OCI-LY7 (cell line): ENCODE data around the gene DCUN1D5. TPM values are rescaled to one million over a fixed set of nuclear protein-coding genes. Genes with fewer than 3 reads are reported as not detected.
A peak's percentile ranks its signal among the peaks of the same experiment; 100 is the strongest.

ENCODE experiments used
- Bru-seq: library from RNA; stranded (reverse); fragments of 400-500 nt; gene quantifications from one replicate; lab custom pipeline; 2021; lab: Mats Ljungman, UMichigan
- BruChase-seq, 2 experiments: library from RNA; stranded (reverse); fragments of 400-500 nt; gene quantifications; one replicate each; lab custom pipeline; 2021; lab: Mats Ljungman, UMichigan
- BruUV-seq: library from RNA; stranded (reverse); fragments of 400-500 nt; replicated peaks from 2 replicates; lab custom pipeline; 2021; lab: Mats Ljungman, UMichigan
- CTCF ChIA-PET: fragments of 300-600 bp; sonication (Branson Sonifier 250); formaldehyde crosslinking; loops from one replicate; lab custom pipeline; 2022; ENCODE audit warnings: antibody characterized with exemption; ENCODE audit not compliant: unreplicated experiment; lab: Charles Lee
- POLR2A ChIA-PET: fragments of 300-600 bp; sonication (Branson Sonifier 250); formaldehyde crosslinking; loops from one replicate; lab custom pipeline; 2022; ENCODE audit warnings: antibody characterized with exemption; lab: Charles Lee
- DNase-seq: peaks from one replicate; pipeline ENCODE4 v3.0.0-alpha.2; 2015; ENCODE audit warnings: low spot score
- H2AFZ ChIP-seq: fragments of 200-600 bp; sonication (generic), shearing (Covaris generic); 2 replicates; pipeline ENCODE4 v1.6.1; 2014; ENCODE audit warnings: mild to moderate bottlenecking, antibody characterized with exemption, low read length, moderate library complexity
- H3K27ac ChIP-seq: fragments of 200-600 bp; sonication (generic); 2 replicates; pipeline ENCODE4 v1.5.1; 2014; ENCODE audit warnings: mixed run types, low read depth, mild to moderate bottlenecking, moderate library complexity, low read length, inconsistent platforms; ENCODE audit not compliant: poor library complexity, severe bottlenecking
- H3K36me3 ChIP-seq: fragments of 200-600 bp; sonication (generic); 2 replicates; pipeline ENCODE4 v1.6.1; 2014; ENCODE audit warnings: mild to moderate bottlenecking, antibody characterized with exemption, low read length, moderate library complexity, mixed read lengths; ENCODE audit not compliant: insufficient read depth
- H3K4me1 ChIP-seq: fragments of 200-600 bp; sonication (generic); 2 replicates; pipeline ENCODE4 v1.5.1; 2014; ENCODE audit warnings: mild to moderate bottlenecking, low read length; ENCODE audit not compliant: insufficient read depth, poor library complexity, severe bottlenecking
- H3K4me2 ChIP-seq: fragments of 200-600 bp; sonication (generic); 2 replicates; pipeline ENCODE4 v1.6.1; 2014; ENCODE audit warnings: mild to moderate bottlenecking, low read length
- H3K4me3 ChIP-seq: fragments of 200-600 bp; sonication (generic); 2 replicates; pipeline ENCODE4 v1.5.1; 2014; ENCODE audit warnings: mild to moderate bottlenecking, low read depth, low read length; ENCODE audit not compliant: poor library complexity, severe bottlenecking
- H3K79me2 ChIP-seq: fragments of 200-600 bp; sonication (generic); 2 replicates; pipeline ENCODE4 v1.6.1; 2016; ENCODE audit warnings: low read depth, mild to moderate bottlenecking, low read length, moderate library complexity, mixed read lengths; ENCODE audit not compliant: insufficient read depth
- H3K9me2 ChIP-seq: fragments of 200-600 bp; sonication (generic); 2 replicates; pipeline ENCODE4 v1.6.1; 2016; ENCODE audit warnings: mild to moderate bottlenecking, low read length, mixed read lengths; ENCODE audit not compliant: insufficient read depth
- H3K9me3 ChIP-seq: fragments of 200-600 bp; sonication (generic); 2 replicates; pipeline ENCODE4 v1.6.1; 2014; ENCODE audit warnings: mild to moderate bottlenecking, mixed run types, low read length, mixed read lengths
- H4K20me1 ChIP-seq: fragments of 200-600 bp; sonication (generic); 2 replicates; pipeline ENCODE4 v1.6.1; 2014; ENCODE audit warnings: mild to moderate bottlenecking, antibody characterized with exemption, low read length, moderate library complexity, mixed read lengths; ENCODE audit not compliant: insufficient read depth
- CTCF ChIP-seq: fragments of 200-600 bp; sonication (generic); conservative IDR thresholded peaks from 2 replicates; pipeline ENCODE4 v1.5.1; 2014; ENCODE audit warnings: mild to moderate bottlenecking, antibody characterized with exemption, low read length, moderate library complexity, mixed read lengths
- EZH2phosphoT487 ChIP-seq: fragments of 200-600 bp; sonication (generic); IDR thresholded peaks from 2 replicates; pipeline ENCODE4 v1.6.1; 2018; ENCODE audit warnings: low read depth, borderline replicate concordance, mild to moderate bottlenecking, mixed run types, antibody characterized with exemption, low read length, moderate library complexity, mixed read lengths
- intact Hi-C: fragments of 100-400 bp; cut with micrococcal nuclease; formaldehyde crosslinking; loops from one replicate; pipeline ENCODE4 v1.10.0; 2022; ENCODE audit not compliant: unreplicated experiment
- long read RNA-seq: library from polyadenylated mRNA; stranded (forward); transcript quantifications from one replicate; pipeline ENCODE4 v2.0.0, GENCODE V29; 2022
- total RNA-seq, 2 experiments: library from RNA; depleted of rRNA in 1 of 2; stranded (reverse); fragments of >200 nt in 1 of 2; shearing (Covaris generic) in 1 of 2; gene quantifications; 2 replicates each; pipeline ENCODE4 v1.2.3, GENCODE V29; 2014 to 2022

The DCUN1D5 gene
- total RNA-seq (2014; rRNA removed; shearing (Covaris generic)) (70.4 and 73.9 TPM in 2 replicates), total RNA-seq (2022) (46.4 TPM in 2 replicates), Bru-seq, nascent RNA (percentile 92 among the genes with signal in this experiment), BruChase-seq, experiment 1, labeled RNA remaining after a 6-hour chase (percentile 79 among the genes with signal in this experiment), BruChase-seq, experiment 2, labeled RNA remaining after a 2-hour chase (percentile 87 among the genes with signal in this experiment)
- long read RNA-seq, transcript DCUN1D5-201 (8 exons, 1,337 nt) = major isoform, 87 of 107 reads
- long read RNA-seq, partial matches to known transcripts = 3 of 107 reads
- long read RNA-seq, other reads (novel, unspliced or antisense) = 17 of 107 reads

- H3K4me2 ChIP-seq = peak within 1 kb of the TSS; percentile 84
- peaks cover 13% of the 10 kb centered on the region; the same call in 1 of the 2 replicates for H4K20me1 ChIP-seq
- peaks cover 30% of the 10 kb centered on the region for H3K4me1 ChIP-seq
- H3K36me3 ChIP-seq = peaks cover 24% of the 10 kb centered on the region
- TF ChIP-seq EZH2phosphoT487 (no peak), CTCF (no peak)
- no TSS peak for BruUV-seq
- H3K27ac ChIP-seq = peak within 1 kb of the TSS; percentile 55
- DNase-seq = peak; percentile 95
- intact Hi-C loops = loop anchor here (2.0 kb wide), 1 partner anchor 17 kb away; the partner anchor contains the start of gene DYNC2H1
- CTCF ChIA-PET = interaction anchor here (0.6 to 1.2 kb wide), 3 partner anchors 13 to 21 kb away, joined by 3 to 6 read pairs (median 5); partner anchors contain the start of gene DYNC2H1
- H3K9me3 ChIP-seq = no peaks in the 10 kb centered on the region
- POLR2A ChIA-PET = interaction anchor here (0.5 to 2.7 kb wide), 8 partner anchors 8 to 1308 kb away, joined by 3 to 35 read pairs (median 6); partner anchors contain the start of gene DYNC2H1
- peak within 1 kb of the TSS; percentile 75 for H2AFZ ChIP-seq
- peaks cover 46% of the 10 kb centered on the region for H3K79me2 ChIP-seq
- H3K9me2 ChIP-seq = no peaks in the 10 kb centered on the region
- H3K4me3 ChIP-seq = peak within 1 kb of the TSS; percentile 95
Measured at GRCh38 chr11:103091801-103092524, at the start of gene DCUN1D5. DCUN1D5 (minus strand) TSS chr11:103092160; CDS start chr11:103091872, 288 bp downstream.

- POLR2A ChIA-PET = interaction anchor here (0.7 to 0.8 kb wide), 2 partner anchors 24 to 35 kb away, joined by 3 to 7 read pairs; no protein-coding TSS in a partner anchor
Measured at GRCh38 chr11:103125462-103125861, 33.5 kb upstream of the DCUN1D5 start.

More at GRCh38 chr11:103125462-103125861, 33.5 kb upstream of the DCUN1D5 start:
- TF ChIP-seq CTCF (no peak), EZH2phosphoT487 (no peak)
- DNase-seq = no peak
- H3K9me2 ChIP-seq = no peaks in the 10 kb centered on the region
- H2AFZ ChIP-seq = no peak overlapping the region
- no TSS peak for BruUV-seq
- no peaks in the 10 kb centered on the region for H3K4me1 ChIP-seq
- intact Hi-C loops = no loop called here
- CTCF ChIA-PET = no interaction called here
- no peaks in the 10 kb centered on the region for H3K9me3 ChIP-seq
- no peak overlapping the region for H3K4me3 ChIP-seq
- no peaks in the 10 kb centered on the region for H3K36me3 ChIP-seq
- no peak overlapping the region for H3K27ac ChIP-seq
- no peak overlapping the region for H3K4me2 ChIP-seq
- H4K20me1 ChIP-seq = no peaks in the 10 kb centered on the region
- H3K79me2 ChIP-seq = no peaks in the 10 kb centered on the region
